GM13976 (cell line): ENCODE measurements around the gene ZBTB9.

ENCODE experiments used
- DNase-seq: peaks from one replicate; pipeline ENCODE4 v3.0.0; 2012; ENCODE audit warnings: low spot score
- CTCF ChIP-seq: IDR thresholded peaks from 2 replicates; pipeline ENCODE4 v1.5.1; 2012; ENCODE audit warnings: borderline replicate concordance, mild to moderate bottlenecking; ENCODE audit not compliant: insufficient read depth; ENCODE audit errors: extremely low read depth, missing control alignments, control extremely low read depth
- in situ Hi-C: fragments of 300-500 bp; cut with MboI; formaldehyde crosslinking; loops from one replicate; pipeline ENCODE4 v1.12.0; 2022; ENCODE audit warnings: low sequenced_read_pairs, mixed read lengths, inconsistent platforms; ENCODE audit not compliant: unreplicated experiment

ZBTB9 gene

GRCh38 chr6:33419580-33420490 is 34.5 kb upstream of the ZBTB9 start, which contains the start of gene SYNGAP1:
Gene SYNGAP1, plus strand, starts transcription at chr6:33420065. Its CDS starts 200 bp downstream, at chr6:33420265.
- in situ Hi-C loops: no loop called here
- no peak for DNase-seq
- TF ChIP-seq CTCF: no peak

- DNase-seq: no peak
- TF ChIP-seq CTCF: no peak
- in situ Hi-C loops: no loop called here
Measured at GRCh38 chr6:33420491-33421343, 33.7 kb upstream of the ZBTB9 start.

- DNase-seq: no peak
- TF ChIP-seq CTCF: no peak
- in situ Hi-C loops: no loop called here
Measured at GRCh38 chr6:33421344-33421643, 33.1 kb upstream of the ZBTB9 start.

GRCh38 chr6:33423777-33424176 is 30.6 kb upstream of the ZBTB9 start:
- DNase-seq: no peak
- TF ChIP-seq CTCF: no peak
- in situ Hi-C loops: no loop called here

- DNase-seq: no peak
- no peak for TF ChIP-seq CTCF
- in situ Hi-C loops: no loop called here
Measured at GRCh38 chr6:33424855-33425667, 29.3 kb upstream of the ZBTB9 start.
